ENCODE measurements around the gene KCNF1.

- TF ChIP-seq EZH2 (IDR thresholded peaks at IDR 0.05; ENCODE audit: insufficient read depth, poor library complexity, severe bottlenecking) = no peak
- no peak for TF ChIP-seq EZH2phosphoT487 (IDR thresholded peaks at IDR 0.05; ENCODE audit: insufficient read depth, low read depth)
These were observed 2.4 kb upstream of the KCNF1 start for GRCh38 chr2:10909050-10909995.

Data from GM23248 (cell line).